ENCODE results near the gene PCDHB8.
"Not testable (repeated sequence)": the region's sequence is repeated elsewhere in the genome, so short reads cannot be mapped to it uniquely, and the experiment has no call there.

DNA sequence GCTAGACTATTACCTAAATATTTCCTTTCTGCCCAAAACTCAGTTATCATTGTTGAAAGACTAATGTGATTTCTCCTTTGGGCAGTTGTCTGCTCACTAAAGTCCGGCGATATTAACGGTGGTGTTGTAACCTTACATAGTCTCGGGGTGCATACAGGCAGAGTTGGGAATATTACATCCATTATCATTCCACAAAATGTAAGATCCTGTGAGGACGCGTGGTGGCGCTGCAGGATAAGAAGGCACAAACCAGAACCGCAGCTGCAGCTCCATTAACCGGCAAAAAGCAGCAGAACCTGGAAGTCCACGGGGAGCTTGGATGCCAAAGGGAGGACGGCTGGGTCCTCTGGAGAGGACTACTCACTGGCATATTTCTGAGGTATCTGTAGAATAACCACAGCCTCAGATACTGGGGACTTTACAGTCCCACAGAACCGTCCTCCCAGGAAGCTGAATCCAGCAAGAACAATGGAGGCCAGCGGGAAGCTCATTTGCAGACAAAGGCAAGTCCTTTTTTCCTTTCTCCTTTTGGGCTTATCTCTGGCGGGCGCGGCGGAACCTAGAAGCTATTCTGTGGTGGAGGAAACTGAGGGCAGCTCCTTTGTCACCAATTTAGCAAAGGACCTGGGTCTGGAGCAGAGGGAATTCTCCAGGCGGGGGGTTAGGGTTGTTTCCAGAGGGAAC is 36.2 kb downstream of the PCDHB8 start, which contains the start of gene PCDHB13:
- TF ChIP-seq, protein P1, sequence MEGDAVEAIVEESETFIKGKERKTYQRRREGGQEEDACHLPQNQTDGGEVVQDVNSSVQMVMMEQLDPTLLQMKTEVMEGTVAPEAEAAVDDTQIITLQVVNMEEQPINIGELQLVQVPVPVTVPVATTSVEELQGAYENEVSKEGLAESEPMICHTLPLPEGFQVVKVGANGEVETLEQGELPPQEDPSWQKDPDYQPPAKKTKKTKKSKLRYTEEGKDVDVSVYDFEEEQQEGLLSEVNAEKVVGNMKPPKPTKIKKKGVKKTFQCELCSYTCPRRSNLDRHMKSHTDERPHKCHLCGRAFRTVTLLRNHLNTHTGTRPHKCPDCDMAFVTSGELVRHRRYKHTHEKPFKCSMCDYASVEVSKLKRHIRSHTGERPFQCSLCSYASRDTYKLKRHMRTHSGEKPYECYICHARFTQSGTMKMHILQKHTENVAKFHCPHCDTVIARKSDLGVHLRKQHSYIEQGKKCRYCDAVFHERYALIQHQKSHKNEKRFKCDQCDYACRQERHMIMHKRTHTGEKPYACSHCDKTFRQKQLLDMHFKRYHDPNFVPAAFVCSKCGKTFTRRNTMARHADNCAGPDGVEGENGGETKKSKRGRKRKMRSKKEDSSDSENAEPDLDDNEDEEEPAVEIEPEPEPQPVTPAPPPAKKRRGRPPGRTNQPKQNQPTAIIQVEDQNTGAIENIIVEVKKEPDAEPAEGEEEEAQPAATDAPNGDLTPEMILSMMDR (IDR thresholded peaks at IDR 0.05) = not testable (repeated sequence)
- TF ChIP-seq POLR2A (IDR thresholded peaks at IDR 0.05) = not testable (repeated sequence)
